Keratinocyte (primary cell): Measurements from ENCODE around the gene FRMD6. TPM values are rescaled to one million over a fixed set of nuclear protein-coding genes. Genes with fewer than 3 reads are reported as not detected.

ENCODE experiments used
- DNase-seq: peaks from one replicate; pipeline ENCODE4 v3.0.0-alpha.2; 2011; ENCODE audit warnings: low read depth, missing footprints, low spot score
- FAIRE-seq: peaks from 2 replicates; lab custom pipeline; 2011; peaks lifted over from hg19 to GRCh38; lab: Jason Lieb, UNC
- H2AFZ ChIP-seq: 2 replicates; pipeline ENCODE4 v1.6.0; 2012; ENCODE audit warnings: low read length, control low read depth, inconsistent platforms; ENCODE audit not compliant: control insufficient read depth
- H3K27ac ChIP-seq: 2 replicates; pipeline ENCODE4 v1.5.1; 2011; ENCODE audit warnings: low read length; ENCODE audit not compliant: control insufficient read depth, insufficient read depth
- H3K27me3 ChIP-seq: 3 replicates; pipeline ENCODE4 v1.6.0; 2011; ENCODE audit warnings: low read length; ENCODE audit not compliant: control insufficient read depth, insufficient read depth; ENCODE audit errors: extremely low read depth
- H3K36me3 ChIP-seq, 2 experiments: 2 replicates in 1 of 2; 3 replicates in 1 of 2; pipeline ENCODE4 v1.5.1; 2011; ENCODE audit warnings: low read length in 2 of 2, mild to moderate bottlenecking in 1 of 2; ENCODE audit not compliant: control insufficient read depth in 2 of 2, insufficient read depth in 2 of 2; ENCODE audit errors: extremely low read depth in 1 of 2
- H3K4me1 ChIP-seq: 3 replicates; pipeline ENCODE4 v1.5.1; 2011; ENCODE audit warnings: low read length; ENCODE audit not compliant: control insufficient read depth, insufficient read depth; ENCODE audit errors: extremely low read depth
- H3K4me2 ChIP-seq: 3 replicates; pipeline ENCODE4 v1.6.0; 2011; ENCODE audit warnings: low read depth, low read length; ENCODE audit not compliant: control insufficient read depth, insufficient read depth; ENCODE audit errors: extremely low read depth
- H3K4me3 ChIP-seq, 3 experiments: fragments of 200-600 bp in 1 of 3; sonication (generic) in 1 of 3; 2 replicates in 2 of 3; 3 replicates in 1 of 3; pipeline ENCODE4 v1.5.1; 2011 to 2016; ENCODE audit warnings: low read length in 3 of 3, mild to moderate bottlenecking in 3 of 3, control low read depth in 2 of 3, inconsistent platforms in 1 of 3, low read depth in 1 of 3, mixed read lengths in 1 of 3, mixed run types in 1 of 3, moderate library complexity in 1 of 3; ENCODE audit not compliant: control insufficient read depth in 2 of 3, insufficient read depth in 2 of 3; ENCODE audit errors: extremely low read depth in 1 of 3
- H3K79me2 ChIP-seq: 2 replicates; pipeline ENCODE4 v1.6.0; 2012; ENCODE audit warnings: low read length; ENCODE audit not compliant: control insufficient read depth, insufficient read depth
- H3K9ac ChIP-seq: 3 replicates; pipeline ENCODE4 v1.6.0; 2011; ENCODE audit warnings: low read length; ENCODE audit not compliant: control insufficient read depth, insufficient read depth; ENCODE audit errors: extremely low read depth
- H3K9me1 ChIP-seq: 3 replicates; pipeline ENCODE4 v1.6.0; 2011; ENCODE audit warnings: low read length; ENCODE audit not compliant: control insufficient read depth, insufficient read depth; ENCODE audit errors: extremely low read depth
- H3K9me3 ChIP-seq: 2 replicates; pipeline ENCODE4 v1.5.1; 2012; ENCODE audit warnings: low read depth, low read length; ENCODE audit not compliant: control insufficient read depth
- H4K20me1 ChIP-seq: 3 replicates; pipeline ENCODE4 v1.6.0; 2011; ENCODE audit warnings: low read length; ENCODE audit not compliant: control insufficient read depth, insufficient read depth; ENCODE audit errors: extremely low read depth
- CTCF ChIP-seq, 3 experiments: IDR thresholded peaks in 1 of 3; conservative IDR thresholded peaks in 1 of 3; optimal IDR thresholded peaks in 1 of 3; 2 replicates in 2 of 3; 3 replicates in 1 of 3; pipeline versions ENCODE3 to v1.5.1; 2011; ENCODE audit warnings: low read length in 3 of 3, mild to moderate bottlenecking in 3 of 3, moderate library complexity in 2 of 3, control low read depth in 1 of 3, inconsistent platforms in 1 of 3; ENCODE audit not compliant: insufficient read depth in 2 of 3; ENCODE audit errors: extremely low read depth in 1 of 3
- EZH2 ChIP-seq: IDR thresholded peaks from one replicate; pipeline ENCODE4 v1.6.1; 2012; ENCODE audit warnings: inconsistent platforms, mild to moderate bottlenecking, low read length, moderate library complexity
- dilution Hi-C: fragments of 300-500 bp; cut with MboI; formaldehyde crosslinking; loops from one replicate; pipeline ENCODE4 v1.7.0; 2020; ENCODE audit warnings: low sequenced_read_pairs; ENCODE audit not compliant: extremely low pct_ligation_motif_present
- polyA plus RNA-seq, 5 experiments: library from polyadenylated mRNA; depleted of rRNA in 3 of 5; stranded (reverse) in 3 of 5; stranded (forward) in 1 of 5; unstranded in 1 of 5; fragments of >200 nt; gene quantifications; 1 replicate in 1 of 5; 2 replicates in 3 of 5; 3 replicates in 1 of 5; pipeline versions ENCODE4 v1.2.1 to v1.2.3, GENCODE V29; 2011 to 2012; ENCODE audit warnings: missing spikeins in 2 of 5, low read depth in 1 of 5, low replicate concordance in 1 of 5

Gene FRMD6
- polyA plus RNA-seq, 1 donor (not counting 4 experiments of a cell fraction or from before 2014, with no cell fraction given) = 120 TPM

- Histone ChIP-seq H3K36me3 (peaks cover 0 to 9% of the 10 kb centered on the region in 2 experiments), H4K20me1 (peaks cover 2% of the 10 kb centered on the region), H3K79me2 (peaks cover 75% of the 10 kb centered on the region), H3K27ac (peak overlapping the region; percentile 82), H3K9ac (peak overlapping the region; percentile 81), H3K4me2 (peak overlapping the region; percentile 95), H2AFZ (no peak overlapping the region), H3K9me1 (no peaks in the 10 kb centered on the region), H3K4me1 (peaks cover 39% of the 10 kb centered on the region), H3K9me3 (no peaks in the 10 kb centered on the region), H3K27me3 (no peaks in the 10 kb centered on the region), H3K4me3 (peak overlapping the region; percentile 66 to 93 (median 90))
- TF ChIP-seq CTCF (optimal IDR thresholded peaks at IDR 0.05 in 1 of 3, IDR thresholded peaks at IDR 0.05 in 1 of 3, conservative IDR thresholded peaks at IDR 0.05 in 1 of 3; ENCODE audit: extremely low read depth in 1 of 3, insufficient read depth in 2 of 3, low read length in 3 of 3) (no peak), EZH2 (no peak)
- dilution Hi-C loops = no loop called here
- FAIRE-seq = no peak
- no peak for DNase-seq
Observed at GRCh38 chr14:51652168-51653078, 713 bp downstream of the FRMD6 start.

- no peaks in the 10 kb centered on the region for H3K27me3 ChIP-seq
- no peak overlapping the region for H2AFZ ChIP-seq
- no peaks in the 10 kb centered on the region for H3K9me3 ChIP-seq
- peaks cover 47% of the 10 kb centered on the region for H3K4me1 ChIP-seq
- H3K79me2 ChIP-seq = peaks cover 83% of the 10 kb centered on the region
- TF ChIP-seq CTCF (optimal IDR thresholded peaks at IDR 0.05 in 1 of 3, IDR thresholded peaks at IDR 0.05 in 1 of 3, conservative IDR thresholded peaks at IDR 0.05 in 1 of 3; ENCODE audit: extremely low read depth in 1 of 3, insufficient read depth in 2 of 3, low read length in 3 of 3) (peak in 1 of 3 experiments; percentile 23), EZH2 (no peak)
- peaks cover 3 to 14% of the 10 kb centered on the region in 2 experiments for H3K36me3 ChIP-seq
- peaks cover 2% of the 10 kb centered on the region for H4K20me1 ChIP-seq
- H3K9ac ChIP-seq = peak overlapping the region; percentile 81
- dilution Hi-C loops = no loop called here
- FAIRE-seq = peak; percentile 48
- peak overlapping the region; percentile 82 for H3K27ac ChIP-seq
- peak overlapping the region; percentile 66 to 93 (median 90) for H3K4me3 ChIP-seq
- H3K4me2 ChIP-seq = peak overlapping the region; percentile 95
- DNase-seq = no peak
- H3K9me1 ChIP-seq = peaks cover 3% of the 10 kb centered on the region
Observed at GRCh38 chr14:51653079-51653774, 1.5 kb downstream of the FRMD6 start.
